AG10803 (cell line): ENCODE results near the gene NANOG.
"Not testable (repeated sequence)": the region's sequence is repeated elsewhere in the genome, so short reads cannot be mapped to it uniquely, and the experiment has no call there.

Experiments used
- DNase-seq: peaks from one replicate; pipeline ENCODE4 v3.0.0; 2010; ENCODE audit warnings: low read depth
- H3K4me3 ChIP-seq: 2 replicates; pipeline ENCODE4 v1.5.1; 2011; ENCODE audit warnings: mild to moderate bottlenecking, low read length, control low read depth
- TF ChIP-seq, protein P1 (sequence below): conservative IDR thresholded peaks from 2 replicates; pipeline ENCODE4 v1.5.1; 2011; ENCODE audit warnings: mild to moderate bottlenecking, low read length, control low read depth, inconsistent platforms

NANOG gene

DNA sequence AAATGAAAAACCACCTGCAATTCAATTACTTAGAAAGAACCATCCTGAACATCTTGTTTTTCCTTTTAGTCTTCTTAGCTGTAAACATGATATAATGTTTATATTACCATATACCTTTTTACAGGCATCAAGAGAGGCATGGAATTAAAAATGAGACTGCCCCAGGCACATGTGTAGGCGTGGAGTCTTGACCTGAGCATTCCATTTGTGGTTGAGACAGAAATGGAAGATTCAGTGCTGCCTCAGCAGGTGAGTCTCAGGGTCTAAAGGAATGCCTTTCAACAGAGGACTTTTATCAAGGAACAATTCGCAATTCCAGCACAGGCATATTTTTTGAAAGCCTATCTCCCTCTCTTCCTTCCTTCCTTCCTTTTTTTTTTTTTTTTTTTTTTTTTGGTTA, 32.2 kb upstream of the NANOG start:
- H3K4me3 ChIP-seq: no peak overlapping the region
- TF ChIP-seq, protein P1, sequence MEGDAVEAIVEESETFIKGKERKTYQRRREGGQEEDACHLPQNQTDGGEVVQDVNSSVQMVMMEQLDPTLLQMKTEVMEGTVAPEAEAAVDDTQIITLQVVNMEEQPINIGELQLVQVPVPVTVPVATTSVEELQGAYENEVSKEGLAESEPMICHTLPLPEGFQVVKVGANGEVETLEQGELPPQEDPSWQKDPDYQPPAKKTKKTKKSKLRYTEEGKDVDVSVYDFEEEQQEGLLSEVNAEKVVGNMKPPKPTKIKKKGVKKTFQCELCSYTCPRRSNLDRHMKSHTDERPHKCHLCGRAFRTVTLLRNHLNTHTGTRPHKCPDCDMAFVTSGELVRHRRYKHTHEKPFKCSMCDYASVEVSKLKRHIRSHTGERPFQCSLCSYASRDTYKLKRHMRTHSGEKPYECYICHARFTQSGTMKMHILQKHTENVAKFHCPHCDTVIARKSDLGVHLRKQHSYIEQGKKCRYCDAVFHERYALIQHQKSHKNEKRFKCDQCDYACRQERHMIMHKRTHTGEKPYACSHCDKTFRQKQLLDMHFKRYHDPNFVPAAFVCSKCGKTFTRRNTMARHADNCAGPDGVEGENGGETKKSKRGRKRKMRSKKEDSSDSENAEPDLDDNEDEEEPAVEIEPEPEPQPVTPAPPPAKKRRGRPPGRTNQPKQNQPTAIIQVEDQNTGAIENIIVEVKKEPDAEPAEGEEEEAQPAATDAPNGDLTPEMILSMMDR: no peak
- DNase-seq: no peak

DNA sequence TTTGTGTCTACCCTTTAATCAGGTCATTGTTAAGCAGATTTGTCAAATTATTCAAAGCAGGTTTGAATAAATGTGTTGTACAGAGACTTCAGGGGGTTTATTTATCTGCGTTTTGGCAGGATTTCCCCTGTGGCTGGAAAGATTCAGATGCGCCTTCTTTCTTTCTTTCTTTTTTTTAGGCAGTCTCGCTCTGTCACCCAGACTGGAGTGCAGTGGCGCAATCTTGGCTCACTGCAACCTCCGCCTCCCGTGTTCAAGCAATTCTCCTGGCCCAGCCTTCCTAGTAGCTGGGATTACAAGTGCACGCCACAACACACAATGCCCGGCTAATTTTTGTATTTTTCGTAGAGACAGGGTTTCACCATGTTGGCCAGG, 30.4 kb upstream of the NANOG start:
- DNase-seq: no peak
- TF ChIP-seq, protein P1: no peak
- H3K4me3 ChIP-seq: no peak overlapping the region

DNA sequence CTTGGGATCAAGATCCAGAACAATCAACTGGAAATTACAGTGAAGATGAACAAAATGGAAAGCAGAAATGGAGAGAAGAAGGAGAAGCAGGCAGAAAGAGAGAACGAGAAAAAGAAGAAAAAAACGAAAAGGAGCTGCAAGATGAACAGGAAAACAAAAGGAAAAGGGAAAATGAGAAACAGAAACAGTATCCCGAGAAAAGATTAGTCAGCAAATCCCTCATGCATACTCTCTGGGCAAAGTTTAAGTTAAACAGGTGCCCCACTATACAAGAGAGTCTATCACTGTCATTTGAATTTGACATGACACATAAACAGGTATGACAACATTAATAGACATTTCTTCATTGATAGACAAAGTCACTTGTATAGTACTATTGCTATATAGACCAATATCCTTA, 19.2 kb upstream of the NANOG start:
- H3K4me3 ChIP-seq: no peak overlapping the region
- TF ChIP-seq, protein P1: no peak
- no peak for DNase-seq

DNA sequence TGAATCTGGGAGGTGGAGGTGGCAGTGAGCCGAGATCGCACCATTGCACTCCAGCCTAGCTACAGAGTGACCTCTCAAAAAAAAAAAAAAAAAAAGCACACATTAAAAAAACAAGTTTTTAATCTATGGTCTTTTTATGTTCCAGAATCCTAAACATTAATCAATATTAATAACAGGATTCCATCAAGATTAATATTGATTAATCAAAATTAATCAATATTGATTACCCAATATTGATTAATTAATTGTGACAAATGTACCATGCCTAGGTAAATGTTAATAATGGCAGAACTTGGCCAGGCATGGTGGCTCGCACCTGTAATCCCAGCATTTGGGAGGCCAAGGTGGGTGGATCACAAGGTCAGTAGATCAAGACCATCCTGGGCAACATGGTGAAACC, 7.9 kb upstream of the NANOG start:
- TF ChIP-seq, protein P1: no peak
- H3K4me3 ChIP-seq: no peak overlapping the region
- no peak for DNase-seq

- TF ChIP-seq, protein P1: no peak
- no peak for DNase-seq
- H3K4me3 ChIP-seq: no peak overlapping the region
Measured at GRCh38 chr12:7782055-7782454, 7.1 kb upstream of the NANOG start.

GRCh38 chr12:7783433-7783832, 5.8 kb upstream of the NANOG start:
- not testable (repeated sequence) for DNase-seq, H3K4me3 ChIP-seq

DNA sequence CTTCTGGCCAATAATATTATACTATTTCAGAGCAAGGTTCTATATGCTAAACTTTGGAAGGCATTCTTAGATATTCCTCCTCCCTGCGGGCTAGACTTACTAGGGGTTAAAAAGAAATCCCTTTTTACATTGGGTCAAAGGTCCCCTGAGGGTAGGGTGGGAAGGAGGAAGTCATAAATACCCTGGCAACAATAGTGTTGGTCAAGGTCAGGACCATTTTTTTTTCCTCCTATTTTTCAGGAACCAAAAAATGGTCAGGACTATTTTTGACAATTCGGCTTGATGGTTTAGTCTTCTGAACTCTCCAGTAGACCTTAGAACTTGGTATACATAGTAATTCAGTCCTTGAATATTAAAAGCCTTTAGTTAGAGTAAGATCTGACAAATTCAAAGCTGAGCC, 4.5 kb upstream of the NANOG start:
- TF ChIP-seq, protein P1: no peak
- DNase-seq: no peak
- no peak overlapping the region for H3K4me3 ChIP-seq
